ENCODE measurements around the gene SYN1. TPM values are rescaled to one million over a fixed set of nuclear protein-coding genes. Genes with fewer than 3 reads are reported as not detected.

Gene SYN1
- total RNA-seq, 1 experiment from 2014 or later, result 11.7 TPM

DNA sequence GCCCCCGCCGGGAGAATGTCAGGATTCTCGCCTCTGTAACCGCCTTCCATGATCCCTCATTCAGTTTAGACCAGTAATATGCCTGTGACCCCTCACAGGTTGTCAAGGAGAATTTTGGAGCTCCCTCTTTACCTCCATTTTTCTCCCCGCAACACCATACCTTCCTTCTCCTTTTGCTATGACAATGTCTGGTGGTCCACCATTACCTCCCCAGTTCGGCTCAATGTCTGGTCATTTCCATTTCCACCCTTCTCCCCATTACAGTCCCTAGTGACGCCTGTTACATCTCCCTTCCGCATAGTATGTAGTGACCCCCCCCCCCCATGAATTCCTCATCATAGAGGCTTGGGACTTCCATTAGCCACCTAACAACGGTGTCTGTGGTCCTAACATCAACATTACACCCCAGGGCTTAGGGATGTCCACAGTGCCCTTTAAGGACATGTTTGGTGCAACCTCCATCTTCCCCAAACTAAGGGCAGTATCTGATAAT, 58.0 kb downstream of the SYN1 start:
- no peak overlapping the region for H3K4ac ChIP-seq (ENCODE audit: low read depth, low read length)
- no peak overlapping the region for H3K9ac ChIP-seq (ENCODE audit: extremely low read depth, insufficient read length, low read length)
- H2BK5ac ChIP-seq (ENCODE audit: insufficient read length, low read length), result no peak overlapping the region
- peaks cover 4% of the 10 kb centered on the region for H3K9me3 ChIP-seq (ENCODE audit: control insufficient read depth, low read depth, low read length)
- H2BK12ac ChIP-seq (ENCODE audit: insufficient read length, low read depth, low read length), result no peak overlapping the region
- no peak for DNase-seq
- H3T11ph ChIP-seq (ENCODE audit: low read length), result no peak overlapping the region
- H3K27ac ChIP-seq (ENCODE audit: insufficient read length, low read depth, low read length), result no peak overlapping the region
- H4K5ac ChIP-seq (ENCODE audit: insufficient read length, low read depth, low read length), result no peak overlapping the region
- H3K18ac ChIP-seq (ENCODE audit: insufficient read length, low read depth, low read length), result no peak overlapping the region
- H4K91ac ChIP-seq (ENCODE audit: insufficient read length, low read depth, low read length), result no peak overlapping the region
- H3K56ac ChIP-seq (ENCODE audit: insufficient read length, low read depth, low read length), result no peak overlapping the region
- TF ChIP-seq, protein P1, sequence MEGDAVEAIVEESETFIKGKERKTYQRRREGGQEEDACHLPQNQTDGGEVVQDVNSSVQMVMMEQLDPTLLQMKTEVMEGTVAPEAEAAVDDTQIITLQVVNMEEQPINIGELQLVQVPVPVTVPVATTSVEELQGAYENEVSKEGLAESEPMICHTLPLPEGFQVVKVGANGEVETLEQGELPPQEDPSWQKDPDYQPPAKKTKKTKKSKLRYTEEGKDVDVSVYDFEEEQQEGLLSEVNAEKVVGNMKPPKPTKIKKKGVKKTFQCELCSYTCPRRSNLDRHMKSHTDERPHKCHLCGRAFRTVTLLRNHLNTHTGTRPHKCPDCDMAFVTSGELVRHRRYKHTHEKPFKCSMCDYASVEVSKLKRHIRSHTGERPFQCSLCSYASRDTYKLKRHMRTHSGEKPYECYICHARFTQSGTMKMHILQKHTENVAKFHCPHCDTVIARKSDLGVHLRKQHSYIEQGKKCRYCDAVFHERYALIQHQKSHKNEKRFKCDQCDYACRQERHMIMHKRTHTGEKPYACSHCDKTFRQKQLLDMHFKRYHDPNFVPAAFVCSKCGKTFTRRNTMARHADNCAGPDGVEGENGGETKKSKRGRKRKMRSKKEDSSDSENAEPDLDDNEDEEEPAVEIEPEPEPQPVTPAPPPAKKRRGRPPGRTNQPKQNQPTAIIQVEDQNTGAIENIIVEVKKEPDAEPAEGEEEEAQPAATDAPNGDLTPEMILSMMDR (conservative IDR thresholded peaks at IDR 0.05), result no peak
- H3K23me2 ChIP-seq (ENCODE audit: insufficient read length, low read depth, low read length, poor library complexity, severe bottlenecking), result no peaks in the 10 kb centered on the region
- no peak overlapping the region for H4K8ac ChIP-seq (replicated peaks; ENCODE audit: insufficient read length, low read depth, low read length)
- H3K4me1 ChIP-seq (ENCODE audit: insufficient read depth, low read length), result no peaks in the 10 kb centered on the region
- H3K23ac ChIP-seq (ENCODE audit: insufficient read length, low read depth, low read length), result no peak overlapping the region
- H3K79me2 ChIP-seq (ENCODE audit: insufficient read depth, low read length), result no peaks in the 10 kb centered on the region
- no peaks in the 10 kb centered on the region for H4K20me1 ChIP-seq (ENCODE audit: control insufficient read depth, insufficient read depth, insufficient read length)
- peaks cover 12 to 21% of the 10 kb centered on the region in 2 experiments for H3K4me1 Mint-ChIP-seq
- H3K9me3 Mint-ChIP-seq, result peaks cover 59 to 81% of the 10 kb centered on the region in 2 experiments
- H3K4me3 Mint-ChIP-seq, result peak overlapping the region; percentile 86 to 89
- no peak overlapping the region for H2AFZ ChIP-seq (ENCODE audit: low read length)
- H3K27me3 Mint-ChIP-seq (ENCODE audit: low read depth), result no peaks in the 10 kb centered on the region
- H3K79me1 ChIP-seq (ENCODE audit: insufficient read depth, low read depth, low read length, poor library complexity, severe bottlenecking), result no peaks in the 10 kb centered on the region
- no peak overlapping the region for H3K14ac ChIP-seq (ENCODE audit: insufficient read depth, low read length)
- H2BK20ac ChIP-seq (ENCODE audit: low read depth, low read length, poor library complexity, severe bottlenecking), result no peak overlapping the region
- H2BK15ac ChIP-seq (ENCODE audit: low read depth, low read length), result no peak overlapping the region
- H2AK5ac ChIP-seq (ENCODE audit: insufficient read length, low read length), result no peak overlapping the region
- H3K36me3 Mint-ChIP-seq (ENCODE audit: insufficient read depth in 1 of 3, low read depth in 3 of 3), result peaks cover 24 to 36% (median 34%) of the 10 kb centered on the region in 3 experiments
- peak overlapping the region; percentile 14 to 98 (median 93); a peak in 6 of 7 replicates for H3K27ac Mint-ChIP-seq
- H2BK120ac ChIP-seq (ENCODE audit: low read depth, low read length, poor library complexity, severe bottlenecking), result no peak overlapping the region
- no CpG with 5 or more reads among the region's 9 CpGs for WGBS (ENCODE audit: extremely low coverage, insufficient read length, low lambda C conversion rate)
- H3K27me3 ChIP-seq (ENCODE audit: insufficient read depth, low read length), result no peaks in the 10 kb centered on the region
- H3K4me2 ChIP-seq (ENCODE audit: insufficient read depth, insufficient read length, low read length), result peak overlapping the region; percentile 68
